Measurements from ENCODE around the gene ADGRD1.

ADGRD1 gene

GRCh38 chr12:131113568-131114270, 160.0 kb downstream of the ADGRD1 start:
- H3K27me3 ChIP-seq (ENCODE audit: insufficient read depth, poor library complexity, severe bottlenecking), result no peaks in the 10 kb centered on the region

GRCh38 chr12:131114271-131114670, 160.6 kb downstream of the ADGRD1 start:
- H3K36me3 ChIP-seq (ENCODE audit: low read depth), result no peaks in the 10 kb centered on the region
- no peaks in the 10 kb centered on the region for H3K27me3 ChIP-seq (ENCODE audit: insufficient read depth, poor library complexity, severe bottlenecking)
- ATAC-seq (ENCODE audit: low read depth) (no peak), DNase-seq (ENCODE audit: low spot score) (no peak)
- H3K4me1 ChIP-seq (ENCODE audit: insufficient read depth, poor library complexity, severe bottlenecking), result no peaks in the 10 kb centered on the region
- TF ChIP-seq, protein P1, sequence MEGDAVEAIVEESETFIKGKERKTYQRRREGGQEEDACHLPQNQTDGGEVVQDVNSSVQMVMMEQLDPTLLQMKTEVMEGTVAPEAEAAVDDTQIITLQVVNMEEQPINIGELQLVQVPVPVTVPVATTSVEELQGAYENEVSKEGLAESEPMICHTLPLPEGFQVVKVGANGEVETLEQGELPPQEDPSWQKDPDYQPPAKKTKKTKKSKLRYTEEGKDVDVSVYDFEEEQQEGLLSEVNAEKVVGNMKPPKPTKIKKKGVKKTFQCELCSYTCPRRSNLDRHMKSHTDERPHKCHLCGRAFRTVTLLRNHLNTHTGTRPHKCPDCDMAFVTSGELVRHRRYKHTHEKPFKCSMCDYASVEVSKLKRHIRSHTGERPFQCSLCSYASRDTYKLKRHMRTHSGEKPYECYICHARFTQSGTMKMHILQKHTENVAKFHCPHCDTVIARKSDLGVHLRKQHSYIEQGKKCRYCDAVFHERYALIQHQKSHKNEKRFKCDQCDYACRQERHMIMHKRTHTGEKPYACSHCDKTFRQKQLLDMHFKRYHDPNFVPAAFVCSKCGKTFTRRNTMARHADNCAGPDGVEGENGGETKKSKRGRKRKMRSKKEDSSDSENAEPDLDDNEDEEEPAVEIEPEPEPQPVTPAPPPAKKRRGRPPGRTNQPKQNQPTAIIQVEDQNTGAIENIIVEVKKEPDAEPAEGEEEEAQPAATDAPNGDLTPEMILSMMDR (IDR thresholded peaks at IDR 0.05; ENCODE audit: poor library complexity, severe bottlenecking), result no peak
- H3K9me3 ChIP-seq (ENCODE audit: severe bottlenecking), result no peaks in the 10 kb centered on the region
- no peak overlapping the region for H3K4me3 ChIP-seq (ENCODE audit: severe bottlenecking)
- H3K27ac ChIP-seq (ENCODE audit: poor library complexity, severe bottlenecking), result no peak overlapping the region

More at GRCh38 chr12:131113568-131114270, 160.0 kb downstream of the ADGRD1 start:
- ATAC-seq (ENCODE audit: low read depth) (no peak), DNase-seq (ENCODE audit: low spot score) (peak; percentile 25)
- Histone ChIP-seq H3K36me3 (ENCODE audit: low read depth) (no peaks in the 10 kb centered on the region), H3K9me3 (ENCODE audit: severe bottlenecking) (no peaks in the 10 kb centered on the region), H3K27ac (ENCODE audit: poor library complexity, severe bottlenecking) (no peak overlapping the region), H3K4me3 (ENCODE audit: severe bottlenecking) (no peak overlapping the region), H3K4me1 (ENCODE audit: insufficient read depth, poor library complexity, severe bottlenecking) (no peaks in the 10 kb centered on the region)
- TF ChIP-seq, protein P1 (IDR thresholded peaks at IDR 0.05; ENCODE audit: poor library complexity, severe bottlenecking), result no peak

DNA sequence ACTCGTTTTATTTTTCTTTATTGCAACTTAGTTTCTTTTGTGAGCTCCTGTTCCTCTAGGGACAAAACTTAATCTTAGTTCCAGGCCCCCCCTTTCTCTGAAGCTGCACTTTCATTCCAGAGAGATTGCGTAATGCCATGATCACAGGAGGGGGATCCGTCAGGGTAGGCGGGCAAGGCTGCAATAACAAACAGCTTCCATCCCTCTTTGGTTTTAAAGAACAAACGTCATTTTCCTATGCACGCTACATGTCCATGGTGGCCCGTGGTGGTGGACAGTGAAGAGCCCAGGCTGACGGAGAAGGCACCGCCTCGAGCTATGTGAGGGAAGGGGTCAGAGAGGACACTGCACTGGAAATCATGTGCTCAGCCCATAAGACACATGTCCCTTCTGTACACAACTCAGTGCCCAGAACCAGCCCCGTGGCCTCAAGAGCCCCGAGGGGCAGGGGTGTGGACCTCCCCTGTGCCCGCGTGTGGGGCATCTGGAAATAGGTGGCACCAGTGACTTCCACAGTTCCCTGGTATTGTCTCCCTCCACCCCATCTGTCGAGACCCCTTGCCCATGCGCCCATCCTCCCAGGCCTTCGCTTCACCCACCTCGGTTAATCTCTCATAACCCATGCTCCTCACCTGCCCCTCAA, 161.4 kb downstream of the ADGRD1 start:
- peak; percentile 29 for DNase-seq (ENCODE audit: low spot score)
- TF ChIP-seq, protein P1 (IDR thresholded peaks at IDR 0.05; ENCODE audit: poor library complexity, severe bottlenecking), result no peak
- no peak for ATAC-seq (ENCODE audit: low read depth)
- Histone ChIP-seq H3K4me1 (ENCODE audit: insufficient read depth, poor library complexity, severe bottlenecking) (no peaks in the 10 kb centered on the region), H3K36me3 (ENCODE audit: low read depth) (no peaks in the 10 kb centered on the region), H3K27ac (ENCODE audit: poor library complexity, severe bottlenecking) (no peak overlapping the region), H3K27me3 (ENCODE audit: insufficient read depth, poor library complexity, severe bottlenecking) (no peaks in the 10 kb centered on the region), H3K4me3 (ENCODE audit: severe bottlenecking) (no peak overlapping the region), H3K9me3 (ENCODE audit: severe bottlenecking) (no peaks in the 10 kb centered on the region)

- no peak for ATAC-seq (ENCODE audit: low read depth)
- TF ChIP-seq, protein P1 (IDR thresholded peaks at IDR 0.05; ENCODE audit: poor library complexity, severe bottlenecking), result no peak
Observed at GRCh38 chr12:131115766-131116467, 162.2 kb downstream of the ADGRD1 start.

More at GRCh38 chr12:131115766-131116467, 162.2 kb downstream of the ADGRD1 start:
- Histone ChIP-seq H3K4me3 (ENCODE audit: severe bottlenecking) (no peak overlapping the region), H3K9me3 (ENCODE audit: severe bottlenecking) (no peaks in the 10 kb centered on the region), H3K27ac (ENCODE audit: poor library complexity, severe bottlenecking) (no peak overlapping the region), H3K36me3 (ENCODE audit: low read depth) (no peaks in the 10 kb centered on the region), H3K27me3 (ENCODE audit: insufficient read depth, poor library complexity, severe bottlenecking) (no peaks in the 10 kb centered on the region), H3K4me1 (ENCODE audit: insufficient read depth, poor library complexity, severe bottlenecking) (no peaks in the 10 kb centered on the region)
- DNase-seq (ENCODE audit: low spot score), result no peak
